ENCODE results near the gene MBNL1.

DNA sequence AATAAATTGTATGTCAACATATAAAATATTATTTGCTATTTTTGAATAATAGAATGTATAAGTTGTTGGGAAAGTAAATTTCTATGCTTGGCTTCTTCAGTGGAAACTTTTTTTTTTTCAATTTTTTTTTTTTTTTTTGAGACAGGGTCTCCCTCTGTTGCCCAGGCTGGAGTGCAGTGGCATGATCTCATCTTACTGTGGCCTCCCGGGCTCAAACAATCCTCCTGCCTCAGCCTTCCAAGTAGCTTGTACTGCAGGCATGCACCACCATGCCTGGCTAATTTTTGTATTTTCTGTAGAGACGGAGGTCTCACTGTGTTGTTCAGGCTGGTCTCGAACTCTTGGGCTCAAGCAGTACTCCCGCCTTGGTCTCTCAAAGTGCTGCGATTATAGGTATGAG, 16.8 kb downstream of the MBNL1 start:
- TF ChIP-seq, protein P1, sequence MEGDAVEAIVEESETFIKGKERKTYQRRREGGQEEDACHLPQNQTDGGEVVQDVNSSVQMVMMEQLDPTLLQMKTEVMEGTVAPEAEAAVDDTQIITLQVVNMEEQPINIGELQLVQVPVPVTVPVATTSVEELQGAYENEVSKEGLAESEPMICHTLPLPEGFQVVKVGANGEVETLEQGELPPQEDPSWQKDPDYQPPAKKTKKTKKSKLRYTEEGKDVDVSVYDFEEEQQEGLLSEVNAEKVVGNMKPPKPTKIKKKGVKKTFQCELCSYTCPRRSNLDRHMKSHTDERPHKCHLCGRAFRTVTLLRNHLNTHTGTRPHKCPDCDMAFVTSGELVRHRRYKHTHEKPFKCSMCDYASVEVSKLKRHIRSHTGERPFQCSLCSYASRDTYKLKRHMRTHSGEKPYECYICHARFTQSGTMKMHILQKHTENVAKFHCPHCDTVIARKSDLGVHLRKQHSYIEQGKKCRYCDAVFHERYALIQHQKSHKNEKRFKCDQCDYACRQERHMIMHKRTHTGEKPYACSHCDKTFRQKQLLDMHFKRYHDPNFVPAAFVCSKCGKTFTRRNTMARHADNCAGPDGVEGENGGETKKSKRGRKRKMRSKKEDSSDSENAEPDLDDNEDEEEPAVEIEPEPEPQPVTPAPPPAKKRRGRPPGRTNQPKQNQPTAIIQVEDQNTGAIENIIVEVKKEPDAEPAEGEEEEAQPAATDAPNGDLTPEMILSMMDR (IDR thresholded peaks at IDR 0.05), result no peak
- TF ChIP-seq POLR2A (IDR thresholded peaks at IDR 0.05), result no peak
